SW 1271 (cell line): ENCODE results near the gene CDHR3.

Experiments used
- DNase-seq, 2 experiments: peaks; one replicate each; lab custom pipeline; 2025; lab: John Stamatoyannopoulos, UW

CDHR3 gene

DNA sequence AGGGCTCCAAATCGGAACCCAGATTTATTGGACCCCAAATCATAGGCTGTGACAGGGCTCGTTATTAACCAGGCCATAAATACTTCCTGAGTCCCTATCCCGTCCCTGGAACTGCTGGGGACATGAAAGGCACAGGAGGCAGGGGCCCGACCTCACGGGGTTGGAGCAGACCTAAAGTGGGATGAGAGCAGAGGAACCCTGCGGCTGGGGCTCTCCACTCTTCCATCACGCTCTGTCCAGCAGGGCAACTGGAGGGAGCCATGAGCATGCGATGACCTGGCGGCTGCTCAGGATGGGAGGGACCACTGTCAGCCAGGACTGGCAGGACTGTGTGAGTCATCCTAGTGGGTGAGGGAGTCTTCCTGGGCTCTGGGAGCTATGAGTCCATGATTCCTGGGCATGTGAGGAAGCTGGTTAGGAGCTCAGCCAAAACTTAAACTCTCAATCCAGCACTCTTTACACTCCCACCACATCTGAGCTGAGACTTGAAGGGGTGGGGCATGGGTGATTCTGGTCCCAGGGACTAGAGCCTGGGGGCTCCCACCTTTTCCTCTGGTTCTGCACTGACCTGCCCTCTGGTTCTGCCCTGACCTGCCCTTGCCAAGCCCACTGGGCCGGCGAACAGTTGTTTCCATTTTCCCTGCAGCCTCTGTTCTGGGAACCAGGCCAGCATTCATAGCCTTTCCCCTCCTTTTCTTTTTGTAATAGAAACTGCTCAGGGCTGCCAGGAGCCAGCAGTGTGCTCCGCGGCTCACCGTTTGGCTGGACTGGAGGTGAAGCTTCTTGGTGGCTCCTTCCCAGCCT lies 101.9 kb downstream of the CDHR3 start:
- DNase-seq = peak; percentile 69 to 86

DNA sequence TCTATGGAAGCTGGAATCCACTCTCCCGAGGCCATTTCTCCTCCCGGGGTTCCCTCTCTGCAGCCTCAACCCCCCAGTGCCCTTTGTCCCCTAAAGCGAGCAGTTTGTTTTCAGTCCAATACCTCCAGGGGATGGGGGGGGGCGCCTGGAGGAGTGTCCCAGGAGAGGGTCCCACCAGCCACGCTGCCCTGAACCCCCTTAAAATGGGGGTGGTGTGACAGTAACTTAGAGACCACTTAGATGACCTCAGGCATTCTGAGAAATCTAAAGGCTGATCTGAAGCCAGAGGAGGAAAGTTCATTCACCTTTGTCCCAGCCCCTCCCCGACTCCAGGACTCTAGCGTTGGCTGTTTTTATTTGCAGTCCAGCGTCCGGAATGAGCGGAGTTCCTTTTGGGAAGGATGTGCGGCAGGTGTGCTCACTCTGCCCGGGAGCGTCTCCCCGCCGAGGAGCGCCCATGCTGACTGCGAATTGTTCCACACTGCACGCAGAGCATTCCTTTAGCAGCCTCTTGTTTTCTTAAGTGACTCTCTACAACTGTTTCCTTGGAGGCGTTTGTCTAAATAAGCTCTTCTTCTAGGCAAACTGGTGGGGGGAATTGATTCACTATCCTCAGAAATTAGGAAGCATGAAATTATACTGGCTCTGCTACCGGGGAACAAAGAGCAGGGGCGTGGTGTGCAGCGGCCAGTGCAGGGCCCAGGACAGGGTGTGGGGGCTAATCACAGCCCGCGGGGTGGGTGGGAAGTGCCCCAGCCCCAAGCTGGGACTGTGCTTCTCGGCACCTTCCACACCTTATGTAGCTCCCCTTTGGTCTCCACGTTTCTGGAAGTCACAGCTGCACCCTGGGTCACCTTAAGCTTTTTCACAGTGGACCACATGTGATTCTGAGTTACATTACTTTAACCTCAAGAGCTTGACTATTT lies 102.8 kb downstream of the CDHR3 start:
- no peak for DNase-seq

DNA sequence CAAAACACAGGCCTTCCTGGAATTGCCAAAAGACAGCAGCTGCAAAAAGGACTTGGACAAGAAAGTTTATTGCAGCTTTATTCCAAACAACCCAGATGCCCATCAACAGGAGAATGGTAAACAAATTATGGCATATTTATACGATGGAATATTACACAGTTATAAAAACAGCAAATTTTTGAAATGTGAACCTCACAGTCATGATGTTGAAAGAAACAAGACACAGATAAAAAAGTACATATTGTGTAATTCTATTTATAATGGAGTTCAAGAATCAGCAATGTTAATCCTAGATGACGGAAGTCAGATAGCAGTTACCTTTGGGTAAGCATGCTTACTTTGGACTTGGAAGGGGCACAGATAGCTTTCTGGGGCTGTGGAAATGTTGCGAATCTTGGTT lies 104.6 kb downstream of the CDHR3 start:
- no peak for DNase-seq

DNA sequence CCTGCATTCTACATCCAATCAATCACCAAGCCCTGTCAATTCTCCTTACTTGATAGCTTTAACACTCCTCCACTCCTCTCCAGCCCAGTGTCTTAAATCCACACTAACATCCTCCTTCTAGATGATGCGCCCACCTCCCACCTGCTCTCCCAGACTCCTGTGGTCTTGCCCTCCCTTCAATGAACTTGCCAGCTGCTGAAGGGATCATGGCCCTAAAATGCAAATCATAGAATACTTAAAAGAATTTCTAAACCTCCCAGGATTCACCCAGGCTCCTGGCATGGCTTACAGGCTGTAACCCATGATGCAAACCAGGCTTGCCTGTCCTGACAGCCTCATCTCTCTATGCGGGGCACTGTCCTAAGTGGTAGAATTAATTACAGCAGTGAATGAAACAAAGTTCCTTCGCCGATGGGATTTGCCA lies 105.5 kb downstream of the CDHR3 start:
- no peak for DNase-seq

- no peak for DNase-seq
Observed at GRCh38 chr7:106068986-106069385, 105.9 kb downstream of the CDHR3 start.

DNA sequence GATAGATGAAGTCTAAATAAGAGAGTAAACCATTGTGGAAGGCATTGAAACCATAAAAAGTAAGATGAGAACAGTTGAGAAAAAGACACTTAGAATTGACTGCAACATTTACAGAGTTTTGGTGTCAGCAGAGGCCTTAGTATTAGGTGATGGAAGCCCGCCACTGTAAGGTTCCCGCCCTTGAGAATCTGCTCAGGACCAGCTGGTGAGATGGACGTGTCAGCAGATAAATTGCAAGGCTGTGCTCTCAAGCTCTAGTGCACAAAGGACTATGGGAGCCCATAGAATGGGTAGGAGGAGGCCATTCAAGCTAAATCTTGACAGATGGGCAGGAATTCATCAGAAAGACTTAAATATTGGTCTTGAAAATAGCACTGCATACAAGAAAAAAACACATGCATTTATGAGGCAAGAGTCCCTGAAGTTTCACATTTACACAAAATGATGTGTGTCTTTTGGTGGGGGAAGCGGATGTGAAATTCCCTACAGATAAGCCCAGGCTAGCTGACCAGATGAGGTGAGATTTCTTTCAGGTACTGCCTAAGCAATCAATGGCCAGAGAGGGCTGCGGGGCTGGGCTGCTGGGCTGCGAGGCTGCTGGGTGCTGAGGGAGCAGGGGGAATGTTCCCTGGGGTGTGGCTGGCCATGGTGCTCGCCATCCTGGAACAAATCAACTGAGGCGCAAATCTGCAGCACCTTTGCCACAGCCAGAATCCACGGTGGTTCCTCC lies 106.6 kb downstream of the CDHR3 start:
- no peak for DNase-seq

DNA sequence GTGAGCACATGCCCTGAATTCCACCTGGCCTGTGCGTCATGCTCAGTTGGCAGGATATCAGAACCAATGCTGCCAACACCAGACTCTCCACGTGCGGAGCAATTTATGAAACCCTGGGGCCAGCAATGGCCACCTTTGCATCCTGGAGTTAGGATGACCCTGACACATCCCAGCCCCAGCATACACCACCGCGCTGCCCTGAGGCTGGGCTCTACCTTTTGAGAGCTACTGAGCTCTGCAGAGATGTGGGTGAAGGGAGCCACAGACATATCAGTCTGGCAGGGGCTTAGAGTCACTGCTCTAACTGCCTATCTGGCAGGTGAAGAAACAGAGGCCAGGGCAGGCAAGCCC lies 107.1 kb downstream of the CDHR3 start:
- no peak for DNase-seq

- DNase-seq = no peak
Observed at GRCh38 chr7:106070567-106071254, 107.6 kb downstream of the CDHR3 start.

DNA sequence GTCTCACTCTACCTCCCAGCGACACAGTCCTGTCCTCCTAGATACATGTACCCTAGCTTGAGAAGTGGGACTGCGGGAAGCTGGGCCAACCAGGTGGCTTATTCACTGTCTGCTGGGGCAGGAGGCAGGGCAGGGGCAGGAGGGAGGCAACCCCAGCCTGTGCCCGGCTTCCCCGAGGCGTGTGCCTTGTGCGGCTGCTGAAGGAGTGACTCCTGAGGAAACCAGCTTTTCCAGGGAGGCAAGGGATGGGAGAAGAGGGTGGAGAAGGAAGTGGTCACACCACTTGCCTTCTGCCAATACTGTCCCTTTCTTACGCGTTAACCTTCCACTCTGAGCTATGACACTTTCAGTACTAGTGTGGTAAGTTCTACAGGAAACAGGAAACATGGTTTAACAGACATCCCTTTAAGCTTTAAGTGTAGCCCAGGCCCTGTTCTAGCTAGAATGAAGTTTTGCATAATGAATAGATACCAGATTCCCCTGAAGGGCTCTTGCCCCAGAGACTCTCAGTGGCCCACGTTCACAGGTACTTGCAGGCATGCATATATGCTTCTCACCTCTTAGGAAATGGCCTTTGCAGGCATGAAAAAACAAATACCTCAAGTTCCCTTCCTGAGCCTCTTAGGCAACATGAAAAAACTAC lies 108.4 kb downstream of the CDHR3 start:
- no peak for DNase-seq

- DNase-seq = no peak
Observed at GRCh38 chr7:106071999-106072714, 109.1 kb downstream of the CDHR3 start.

GRCh38 chr7:106072715-106073091 lies 109.6 kb downstream of the CDHR3 start:
- no peak for DNase-seq

GRCh38 chr7:106073701-106074100 lies 110.6 kb downstream of the CDHR3 start:
- no peak for DNase-seq

- DNase-seq = no peak
Observed at GRCh38 chr7:106074257-106074656, 111.2 kb downstream of the CDHR3 start.

DNA sequence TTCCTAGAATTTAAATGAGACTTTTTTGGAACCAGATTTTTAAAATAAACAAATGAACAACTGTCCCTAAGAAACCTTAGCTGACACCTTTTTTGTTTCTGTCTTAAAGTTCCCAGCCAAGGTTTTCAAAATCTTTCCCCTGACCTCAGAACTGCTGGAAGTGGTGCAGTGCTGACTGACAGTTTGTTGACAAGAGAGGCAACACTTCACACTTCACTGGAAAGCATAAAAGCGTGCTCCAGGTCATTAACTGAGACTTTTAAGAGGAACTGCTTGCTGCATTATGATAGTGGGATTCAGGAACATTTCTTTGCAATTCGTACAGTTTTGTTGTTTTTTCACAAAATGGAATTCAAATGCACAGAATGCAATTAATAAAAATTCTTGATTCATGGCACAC lies 112.9 kb downstream of the CDHR3 start:
- DNase-seq = no peak

DNA sequence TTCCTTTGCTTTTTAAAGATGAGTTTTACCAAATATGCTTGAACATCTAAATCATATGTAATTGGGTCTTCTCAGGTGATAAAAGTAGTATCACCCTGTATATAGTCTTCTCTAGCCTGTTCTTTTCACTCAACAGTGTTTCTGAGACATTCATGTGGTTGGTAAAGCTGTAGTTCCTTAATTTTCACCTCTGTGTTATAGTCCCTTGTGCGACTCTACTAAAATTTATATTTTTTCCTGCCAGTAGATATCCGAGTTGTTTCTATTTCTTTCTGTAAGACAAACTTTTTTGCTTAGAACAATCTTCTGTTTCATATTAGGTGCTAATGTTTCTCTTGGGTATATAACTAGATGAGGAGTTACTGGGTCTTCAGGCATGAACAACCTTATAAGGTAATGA lies 113.5 kb downstream of the CDHR3 start:
- no peak for DNase-seq

- no peak for DNase-seq
Observed at GRCh38 chr7:106080300-106080987, 117.4 kb downstream of the CDHR3 start.

- DNase-seq = no peak
Observed at GRCh38 chr7:106082087-106082854, 119.2 kb downstream of the CDHR3 start.
